Stimulated activated CD8-positive, alpha-beta memory T cell treated with anti-CD3 and anti-CD28 coated beads, Interleukin-15, amount 100 ng/mL, for 1 hour (primary cell): ENCODE measurements around the gene CDNF.
"Not testable (repeated sequence)": the region's sequence is repeated elsewhere in the genome, so short reads cannot be mapped to it uniquely, and the experiment has no call there.

ENCODE experiments used
- DNase-seq: peaks from one replicate; pipeline ENCODE4 v3.0.0-alpha.2; 2020; ENCODE audit warnings: low read depth

The CDNF gene

GRCh38 chr10:14837757-14838581 lies at the start of gene CDNF, which contains the start of the genes HSPA14 and MSANTD7:
TSS of gene CDNF (minus strand) at chr10:14838037. CDS start at chr10:14837946, 91 bp downstream.
TSS of gene HSPA14 (plus strand) at chr10:14838306. CDS start at chr10:14838403, 97 bp downstream.
TSS of gene MSANTD7 (plus strand) at chr10:14838306. CDS start at chr10:14842285, 3,979 bp downstream.
- peak; percentile 99 for DNase-seq

- no peak for DNase-seq
Measured at GRCh38 chr10:14884082-14884481, 46.2 kb upstream of the CDNF start.

- no peak for DNase-seq
Measured at GRCh38 chr10:14880229-14880628, 42.4 kb upstream of the CDNF start.

GRCh38 chr10:14879928-14880193 lies 42.0 kb upstream of the CDNF start:
- DNase-seq: no peak

- DNase-seq: no peak
Measured at GRCh38 chr10:14879124-14879927, 41.5 kb upstream of the CDNF start.

GRCh38 chr10:14878266-14879123 lies 40.7 kb upstream of the CDNF start, which contains the start of gene SUV39H2:
TSS of gene SUV39H2 (plus strand) at chr10:14878866. CDS start at chr10:14878889, 23 bp downstream.
- DNase-seq: peak; percentile 73

GRCh38 chr10:14876764-14877163 lies 38.9 kb upstream of the CDNF start:
- DNase-seq: no peak

GRCh38 chr10:14875941-14876340 lies 38.1 kb upstream of the CDNF start:
- DNase-seq: no peak

GRCh38 chr10:14873090-14873760 lies 35.4 kb upstream of the CDNF start:
- DNase-seq: no peak

GRCh38 chr10:14864871-14865270 lies 27.0 kb upstream of the CDNF start:
- not testable (repeated sequence) for DNase-seq

GRCh38 chr10:14864466-14864865 lies 26.6 kb upstream of the CDNF start:
- DNase-seq: not testable (repeated sequence)

GRCh38 chr10:14860791-14861190 lies 23.0 kb upstream of the CDNF start:
- DNase-seq: no peak

GRCh38 chr10:14859775-14860174 lies 21.9 kb upstream of the CDNF start:
- no peak for DNase-seq

GRCh38 chr10:14859043-14859442 lies 21.2 kb upstream of the CDNF start:
- no peak for DNase-seq

GRCh38 chr10:14858338-14858960 lies 20.6 kb upstream of the CDNF start:
- DNase-seq: no peak

- no peak for DNase-seq
Measured at GRCh38 chr10:14855453-14855852, 17.6 kb upstream of the CDNF start.

- DNase-seq: no peak
Measured at GRCh38 chr10:14852236-14852635, 14.4 kb upstream of the CDNF start.

GRCh38 chr10:14844948-14845347 lies 7.1 kb upstream of the CDNF start:
- no peak for DNase-seq

- DNase-seq: no peak
Measured at GRCh38 chr10:14843327-14843988, 5.6 kb upstream of the CDNF start.

- DNase-seq: no peak
Measured at GRCh38 chr10:14840178-14840577, 2.3 kb upstream of the CDNF start.

GRCh38 chr10:14839305-14839695 lies 1.5 kb upstream of the CDNF start:
- no peak for DNase-seq
